NCI-H2107 (cell line): ENCODE measurements around the gene HSF4.
A peak's percentile ranks its signal among the peaks of the same experiment; 100 is the strongest.

Source experiments
- DNase-seq: peaks from one replicate; lab custom pipeline; 2025; lab: John Stamatoyannopoulos, UW

Gene HSF4

GRCh38 chr16:67150047-67150832 lies 14.3 kb upstream of the HSF4 start:
- no peak for DNase-seq

- no peak for DNase-seq
Measured at GRCh38 chr16:67150833-67151396, 13.6 kb upstream of the HSF4 start, which contains the start of gene B3GNT9. B3GNT9 (minus strand) TSS chr16:67150998; CDS start chr16:67150485, 513 bp downstream.

GRCh38 chr16:67151431-67152097 lies 13.0 kb upstream of the HSF4 start:
- no peak for DNase-seq

- no peak for DNase-seq
Measured at GRCh38 chr16:67154578-67155294, 9.8 kb upstream of the HSF4 start.

GRCh38 chr16:67155295-67156142 lies 9.0 kb upstream of the HSF4 start:
- peak; percentile 57 for DNase-seq

GRCh38 chr16:67156143-67156844 lies 8.3 kb upstream of the HSF4 start:
- DNase-seq: no peak

GRCh38 chr16:67157106-67157748 lies 7.3 kb upstream of the HSF4 start:
- DNase-seq: no peak

GRCh38 chr16:67157892-67158635 lies 6.5 kb upstream of the HSF4 start:
- DNase-seq: no peak

GRCh38 chr16:67158637-67159600 lies 5.6 kb upstream of the HSF4 start:
- DNase-seq: no peak

- DNase-seq: no peak
Measured at GRCh38 chr16:67161595-67162058, 2.9 kb upstream of the HSF4 start.

GRCh38 chr16:67162506-67163163 lies 1.9 kb upstream of the HSF4 start:
- no peak for DNase-seq

- peak; percentile 70 for DNase-seq
Measured at GRCh38 chr16:67163164-67163998, 1.2 kb upstream of the HSF4 start.

- DNase-seq: no peak
Measured at GRCh38 chr16:67163999-67164558, 466 bp upstream of the HSF4 start.

GRCh38 chr16:67165121-67166078 lies 855 bp downstream of the HSF4 start:
- DNase-seq: no peak

- DNase-seq: no peak
Measured at GRCh38 chr16:67166110-67166547, 1.6 kb downstream of the HSF4 start.
